NCI-H2196 (cell line): ENCODE results near the gene TEX30.

Source experiments
- DNase-seq: peaks from one replicate; lab custom pipeline; 2025; ENCODE audit not compliant: unreplicated experiment; lab: John Stamatoyannopoulos, UW

Gene TEX30

GRCh38 chr13:102718746-102719145, 54.8 kb downstream of the TEX30 start:
- DNase-seq = no peak
